GM12873 (cell line): ENCODE results near the gene ENDOV.

Source experiments
- CTCF ChIP-seq: IDR thresholded peaks from 2 replicates; pipeline ENCODE4 v1.5.1; 2012; ENCODE audit warnings: low read depth, mild to moderate bottlenecking, moderate library complexity, low read length, control low read depth; ENCODE audit not compliant: insufficient read depth; ENCODE audit errors: missing control alignments

Gene ENDOV

GRCh38 chr17:80441133-80441578 lies 26.2 kb downstream of the ENDOV start:
- no peak for TF ChIP-seq CTCF

- TF ChIP-seq CTCF = no peak
Measured at GRCh38 chr17:80441598-80442322, 26.8 kb downstream of the ENDOV start.

- no peak for TF ChIP-seq CTCF
Measured at GRCh38 chr17:80442323-80442659, 27.3 kb downstream of the ENDOV start.

- no peak for TF ChIP-seq CTCF
Measured at GRCh38 chr17:80442764-80443163, 27.8 kb downstream of the ENDOV start.

- TF ChIP-seq CTCF = no peak
Measured at GRCh38 chr17:80443498-80443897, 28.5 kb downstream of the ENDOV start.

- no peak for TF ChIP-seq CTCF
Measured at GRCh38 chr17:80443916-80444643, 29.1 kb downstream of the ENDOV start.

GRCh38 chr17:80444644-80444979 lies 29.6 kb downstream of the ENDOV start:
- no peak for TF ChIP-seq CTCF
